ENCODE data around the gene LAMA5.

GRCh38 chr20:62263396-62263795 is 103.7 kb downstream of the LAMA5 start:
- no peak for TF ChIP-seq REST (IDR thresholded peaks at IDR 0.05; ENCODE audit: insufficient read depth in 1 of 2, low read depth in 2 of 2, low read length in 2 of 2)
- TF ChIP-seq POLR2AphosphoS5 (IDR thresholded peaks at IDR 0.05; ENCODE audit: low read depth, low read length), result no peak
- TF ChIP-seq SIN3A (IDR thresholded peaks at IDR 0.05; ENCODE audit: borderline replicate concordance, insufficient read depth, low read length), result no peak
- no peak for TF ChIP-seq TAF1 (IDR thresholded peaks at IDR 0.05; ENCODE audit: borderline replicate concordance, insufficient read depth, low read length)

Data from PFSK-1 (cell line).